Hematopoietic multipotent progenitor cell treated with erythropoietin and hydrocortisone succinate and interleukin-3 and kit ligand, for 4 days (in vitro differentiated cells): ENCODE data around the gene LRRK1.
A peak's percentile ranks its signal among the peaks of the same experiment; 100 is the strongest.
"Not testable (repeated sequence)": the region's sequence is repeated elsewhere in the genome, so short reads cannot be mapped to it uniquely, and the experiment has no call there.

Source experiments
- DNase-seq: peaks from one replicate; pipeline ENCODE4 v3.0.0-alpha.2; 2015

The LRRK1 gene

GRCh38 chr15:101060576-101061551 lies 141.7 kb downstream of the LRRK1 start:
- no peak for DNase-seq

GRCh38 chr15:101062063-101062462 lies 142.9 kb downstream of the LRRK1 start:
- no peak for DNase-seq

- no peak for DNase-seq
Measured at GRCh38 chr15:101062471-101063171, 143.5 kb downstream of the LRRK1 start.

- DNase-seq: no peak
Measured at GRCh38 chr15:101063212-101063611, 144.1 kb downstream of the LRRK1 start.

GRCh38 chr15:101063891-101064794 lies 145.0 kb downstream of the LRRK1 start:
- DNase-seq: no peak

GRCh38 chr15:101064795-101065569 lies 145.8 kb downstream of the LRRK1 start:
- no peak for DNase-seq

GRCh38 chr15:101065570-101066221 lies 146.5 kb downstream of the LRRK1 start:
- no peak for DNase-seq

GRCh38 chr15:101066501-101067408 lies 147.6 kb downstream of the LRRK1 start:
- no peak for DNase-seq

- DNase-seq: no peak
Measured at GRCh38 chr15:101067660-101068522, 148.7 kb downstream of the LRRK1 start.

GRCh38 chr15:101068523-101068960 lies 149.4 kb downstream of the LRRK1 start:
- no peak for DNase-seq

- no peak for DNase-seq
Measured at GRCh38 chr15:101068961-101069653, 149.9 kb downstream of the LRRK1 start.

GRCh38 chr15:101069654-101069973 lies 150.5 kb downstream of the LRRK1 start:
- DNase-seq: no peak

GRCh38 chr15:101070024-101070423 lies 150.9 kb downstream of the LRRK1 start:
- DNase-seq: no peak

- peak; percentile 27 for DNase-seq
Measured at GRCh38 chr15:101070502-101071273, 151.5 kb downstream of the LRRK1 start.

- no peak for DNase-seq
Measured at GRCh38 chr15:101071651-101072050, 152.5 kb downstream of the LRRK1 start.

- not testable (repeated sequence) for DNase-seq
Measured at GRCh38 chr15:101072235-101072634, 153.1 kb downstream of the LRRK1 start.

GRCh38 chr15:101077806-101078668 lies 158.9 kb downstream of the LRRK1 start:
- not testable (repeated sequence) for DNase-seq
